Measurements from ENCODE around the gene DEGS2.

- TF ChIP-seq REST (IDR thresholded peaks at IDR 0.05; ENCODE audit: low read depth): no peak
- no peak for TF ChIP-seq CTCF (IDR thresholded peaks at IDR 0.05 in 2 of 3, conservative IDR thresholded peaks at IDR 0.05 in 1 of 3; ENCODE audit: borderline replicate concordance in 1 of 3, insufficient read depth in 1 of 3, low read depth in 2 of 3, low read length in 2 of 3)
- no peak for TF ChIP-seq ATF3 (IDR thresholded peaks at IDR 0.05)
- no peak for TF ChIP-seq EZH2 (IDR thresholded peaks at IDR 0.05)
- TF ChIP-seq POLR2AphosphoS5 (IDR thresholded peaks at IDR 0.05; ENCODE audit: low read depth, low read length): no peak
- TF ChIP-seq POLR2A (IDR thresholded peaks at IDR 0.05; ENCODE audit: borderline replicate concordance, extremely low read depth, insufficient read depth, insufficient read length): no peak
- no peak for TF ChIP-seq MAX (IDR thresholded peaks at IDR 0.05)
- no peak for TF ChIP-seq YY1 (IDR thresholded peaks at IDR 0.05; ENCODE audit: extremely low read depth, insufficient replicate concordance, low read depth, low read length)
Observed at GRCh38 chr14:100117026-100117425, 42.4 kb downstream of the DEGS2 start.
